ENCODE measurements around the gene HOXC13.

Gene HOXC13

GRCh38 chr12:53949631-53950436 is 11.2 kb downstream of the HOXC13 start:
- TF ChIP-seq CTCF (IDR thresholded peaks at IDR 0.05) = no peak

GRCh38 chr12:53950437-53950773 is 11.8 kb downstream of the HOXC13 start:
- TF ChIP-seq CTCF (IDR thresholded peaks at IDR 0.05) = no peak

- no peak for TF ChIP-seq CTCF (IDR thresholded peaks at IDR 0.05)
Measured at GRCh38 chr12:53950789-53951576, 12.4 kb downstream of the HOXC13 start.

GRCh38 chr12:53951577-53952334 is 13.1 kb downstream of the HOXC13 start:
- no peak for TF ChIP-seq CTCF (IDR thresholded peaks at IDR 0.05)

- no peak for TF ChIP-seq CTCF (IDR thresholded peaks at IDR 0.05)
Measured at GRCh38 chr12:53952335-53952694, 13.7 kb downstream of the HOXC13 start.

GRCh38 chr12:53952871-53953734 is 14.5 kb downstream of the HOXC13 start:
- TF ChIP-seq CTCF (IDR thresholded peaks at IDR 0.05) = no peak
